BLaER1 treated with 17β-estradiol and CSF1 and Interleukin-3, amounts not matched to agents 10 nM and 100 nM (cell line): Measurements from ENCODE around the gene PLB1.

Experiments
- H3K27ac ChIP-seq, 11 experiments: shearing (Covaris generic); formaldehyde crosslinking; 2 replicates each; pipeline ENCODE4 v1.8.1; 2022
- H3K27me3 ChIP-seq, 11 experiments: shearing (Covaris generic); formaldehyde crosslinking; 2 replicates each; pipeline ENCODE4 v1.8.1; 2022
- H3K36me3 ChIP-seq, 11 experiments: shearing (Covaris generic); formaldehyde crosslinking; 2 replicates each; pipeline ENCODE4 v1.8.1; 2022
- H3K4me1 ChIP-seq, 10 experiments: shearing (Covaris generic); formaldehyde crosslinking; 2 replicates each; pipeline ENCODE4 v1.8.1; 2022
- H3K4me2 ChIP-seq, 11 experiments: shearing (Covaris generic); formaldehyde crosslinking; 2 replicates each; pipeline ENCODE4 v1.8.1; 2022
- H3K4me3 ChIP-seq, 10 experiments: shearing (Covaris generic); formaldehyde crosslinking; 2 replicates each; pipeline ENCODE4 v1.8.1; 2022
- H3K9ac ChIP-seq, 11 experiments: shearing (Covaris generic); formaldehyde crosslinking; 2 replicates each; pipeline ENCODE4 v1.8.1; 2022
- H3K9me3 ChIP-seq, 11 experiments: shearing (Covaris generic); formaldehyde crosslinking; replicated peaks in 1 of 11; 2 replicates each; pipeline ENCODE4 v1.8.1; 2022
- H4K20me1 ChIP-seq, 11 experiments: shearing (Covaris generic); formaldehyde crosslinking; 2 replicates each; pipeline ENCODE4 v1.8.1; 2022
- Cebpa-rat ChIP-seq, 11 experiments: shearing (Covaris generic); IDR thresholded peaks; 2 replicates each; pipeline ENCODE4 v1.8.1; 2022

PLB1 gene

DNA sequence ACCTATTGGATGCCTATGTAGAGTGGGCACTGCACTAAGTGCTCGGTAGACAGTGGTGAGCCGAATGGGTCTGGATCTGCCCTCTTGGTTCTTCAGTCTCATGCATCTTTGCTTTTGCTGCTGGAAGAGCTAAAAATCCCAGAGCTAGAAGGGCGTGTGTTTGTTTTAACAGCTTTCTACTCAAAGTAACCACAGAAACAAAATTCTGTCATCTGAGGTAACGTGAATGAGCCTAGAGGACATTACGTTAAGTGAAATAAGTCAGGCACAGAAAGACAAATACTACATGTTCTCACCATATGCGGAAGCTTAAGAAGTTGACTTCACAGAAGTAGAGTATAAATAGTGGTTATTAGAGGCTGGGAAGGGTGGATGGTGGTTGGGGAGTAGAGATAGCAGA is 119.8 kb downstream of the PLB1 start:
- H3K9me3 ChIP-seq = no peaks in the 10 kb centered on the region
- no peak for TF ChIP-seq Cebpa-rat (IDR thresholded peaks at IDR 0.05)
- no peak overlapping the region for H3K4me2 ChIP-seq
- H3K9ac ChIP-seq = no peak overlapping the region
- H3K27me3 ChIP-seq = no peaks in the 10 kb centered on the region
- H3K27ac ChIP-seq = no peak overlapping the region
- H3K4me1 ChIP-seq = peaks cover 9 to 29% (median 14%) of the 10 kb centered on the region in 10 experiments
- no peaks in the 10 kb centered on the region for H4K20me1 ChIP-seq
- H3K4me3 ChIP-seq = no peak overlapping the region
- H3K36me3 ChIP-seq = peaks cover 0 to 14% (median 0%) of the 10 kb centered on the region in 11 experiments; a peak in 3 of 22 replicates

- Histone ChIP-seq H3K36me3 (peaks cover 0 to 14% (median 0%) of the 10 kb centered on the region in 11 experiments; a peak in 3 of 22 replicates), H3K4me2 (no peak overlapping the region), H3K4me1 (peaks cover 17 to 35% (median 21%) of the 10 kb centered on the region in 10 experiments), H3K9ac (no peak overlapping the region), H4K20me1 (no peaks in the 10 kb centered on the region), H3K9me3 (no peaks in the 10 kb centered on the region), H3K27ac (no peak overlapping the region), H3K27me3 (no peaks in the 10 kb centered on the region), H3K4me3 (no peak overlapping the region)
- TF ChIP-seq Cebpa-rat (IDR thresholded peaks at IDR 0.05) = no peak
Observed at GRCh38 chr2:28616396-28616999, 120.6 kb downstream of the PLB1 start.

GRCh38 chr2:28617502-28618184 is 121.8 kb downstream of the PLB1 start:
- Histone ChIP-seq H3K9ac (no peak overlapping the region), H3K27me3 (no peaks in the 10 kb centered on the region), H3K4me3 (no peak overlapping the region), H3K4me1 (peaks cover 28 to 43% (median 31%) of the 10 kb centered on the region in 10 experiments), H3K27ac (no peak overlapping the region), H4K20me1 (no peaks in the 10 kb centered on the region), H3K36me3 (peaks cover 0 to 14% (median 0%) of the 10 kb centered on the region in 11 experiments; a peak in 3 of 22 replicates), H3K9me3 (no peaks in the 10 kb centered on the region), H3K4me2 (peak overlapping the region in 2 of 11 experiments; percentile 16 to 26; a peak in 4 of 22 replicates)
- TF ChIP-seq Cebpa-rat (IDR thresholded peaks at IDR 0.05) = no peak

GRCh38 chr2:28618221-28619141 is 122.6 kb downstream of the PLB1 start:
- no peak overlapping the region for H3K4me3 ChIP-seq
- peaks cover 0 to 14% (median 0%) of the 10 kb centered on the region in 11 experiments; a peak in 3 of 22 replicates for H3K36me3 ChIP-seq
- no peak overlapping the region for H3K9ac ChIP-seq
- peaks cover 35 to 52% (median 40%) of the 10 kb centered on the region in 10 experiments for H3K4me1 ChIP-seq
- H3K27me3 ChIP-seq = no peaks in the 10 kb centered on the region
- peak overlapping the region in 2 of 11 experiments; percentile 26 to 34; a peak in 2 of 22 replicates for H3K4me2 ChIP-seq
- no peaks in the 10 kb centered on the region for H3K9me3 ChIP-seq
- no peak for TF ChIP-seq Cebpa-rat (IDR thresholded peaks at IDR 0.05)
- H3K27ac ChIP-seq = no peak overlapping the region; a peak in 1 of 22 replicates
- H4K20me1 ChIP-seq = no peaks in the 10 kb centered on the region

DNA sequence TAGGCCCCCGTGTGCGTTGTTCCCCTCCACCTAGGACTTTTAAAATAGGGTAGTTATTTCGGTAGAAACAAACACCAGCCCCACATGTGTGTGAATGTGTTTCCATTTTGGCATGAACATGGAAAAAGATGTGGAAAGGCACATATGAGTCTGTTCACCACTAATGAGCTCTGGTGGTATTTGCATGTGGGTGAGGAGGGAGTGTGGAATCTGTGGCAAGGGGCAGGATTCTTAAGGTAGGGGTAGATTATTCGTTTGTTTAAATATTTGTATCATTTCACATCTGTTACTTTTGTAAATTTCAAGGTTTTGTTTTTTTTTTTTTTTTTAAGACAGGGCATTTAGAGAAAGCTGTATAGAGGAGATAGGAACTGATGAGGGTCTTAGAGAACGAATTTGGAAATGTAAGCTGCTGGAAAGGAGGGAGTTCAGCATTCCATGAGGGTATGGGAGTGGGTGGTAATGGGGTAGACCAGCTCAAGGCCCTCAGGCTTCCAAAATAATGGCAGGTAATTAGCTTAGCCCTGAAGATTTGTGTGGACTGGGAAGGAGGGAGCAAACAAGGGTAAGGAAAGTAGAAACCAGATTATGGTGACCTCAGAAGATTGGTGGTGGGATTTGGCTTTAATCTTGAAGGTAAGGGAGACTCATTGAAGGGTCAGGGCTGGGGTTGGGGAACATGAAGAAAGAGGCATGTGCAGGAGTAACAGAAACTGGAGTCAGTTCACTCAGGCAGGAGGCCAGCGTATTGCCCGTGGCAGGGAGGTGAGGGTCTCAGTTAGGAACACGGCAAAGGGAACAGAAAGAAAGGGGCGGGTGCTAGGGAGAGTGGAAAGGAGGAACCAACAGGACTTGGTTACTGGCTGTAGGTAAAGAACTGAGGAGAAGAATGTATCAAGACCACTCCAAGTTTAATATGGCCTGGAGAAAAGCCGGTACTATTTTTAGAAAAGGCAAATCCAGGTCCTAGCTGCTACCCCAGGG is 123.6 kb downstream of the PLB1 start:
- H3K4me2 ChIP-seq = peak overlapping the region; percentile 74 to 90 (median 85); a peak in 19 of 22 replicates
- no peak overlapping the region for H3K9ac ChIP-seq
- H3K4me3 ChIP-seq = no peak overlapping the region
- H4K20me1 ChIP-seq = no peaks in the 10 kb centered on the region
- H3K27ac ChIP-seq = peak overlapping the region in 2 of 11 experiments; percentile 21 to 94; a peak in 3 of 22 replicates
- H3K4me1 ChIP-seq = peaks cover 35 to 62% (median 41%) of the 10 kb centered on the region in 10 experiments
- peaks cover 0 to 9% (median 0%) of the 10 kb centered on the region in 11 experiments; a peak in 3 of 22 replicates for H3K36me3 ChIP-seq
- no peaks in the 10 kb centered on the region for H3K9me3 ChIP-seq
- TF ChIP-seq Cebpa-rat (IDR thresholded peaks at IDR 0.05) = no peak
- no peaks in the 10 kb centered on the region for H3K27me3 ChIP-seq

DNA sequence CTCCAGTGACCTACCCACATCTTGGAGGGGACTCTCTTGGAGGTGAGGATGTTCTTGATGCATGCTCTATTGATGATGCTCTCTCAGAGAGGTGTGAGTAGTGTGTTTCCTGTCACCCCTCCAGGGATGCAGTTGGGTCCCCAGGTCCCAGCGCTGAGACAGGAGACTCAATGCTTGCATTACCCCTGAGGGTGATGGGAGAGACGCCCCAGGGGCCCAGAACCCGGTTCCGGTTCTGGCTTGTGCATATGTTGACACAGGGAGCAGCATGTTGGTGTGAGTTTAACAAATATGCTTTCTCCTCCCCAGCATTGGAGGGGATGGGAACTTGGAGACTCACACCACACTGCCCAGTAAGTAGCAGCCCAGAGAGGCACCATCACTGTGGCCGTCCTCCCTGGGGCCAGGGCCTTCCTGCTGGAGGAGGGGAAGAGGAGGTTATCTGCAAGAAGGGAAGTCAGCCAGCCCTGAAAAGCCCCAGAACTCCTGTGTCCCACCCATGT is 124.5 kb downstream of the PLB1 start:
- TF ChIP-seq Cebpa-rat (IDR thresholded peaks at IDR 0.05) = no peak
- H3K9ac ChIP-seq = peak overlapping the region in 2 of 11 experiments; percentile 81; a peak in 2 of 22 replicates
- H4K20me1 ChIP-seq = no peaks in the 10 kb centered on the region
- no peaks in the 10 kb centered on the region for H3K27me3 ChIP-seq
- peak overlapping the region; percentile 74 to 90 (median 85) for H3K4me2 ChIP-seq
- H3K4me3 ChIP-seq = no peak overlapping the region; a peak in 1 of 20 replicates
- peaks cover 43 to 70% (median 48%) of the 10 kb centered on the region in 10 experiments for H3K4me1 ChIP-seq
- no peaks in the 10 kb centered on the region for H3K9me3 ChIP-seq
- H3K36me3 ChIP-seq = peaks cover 0 to under 1% (median 0%) of the 10 kb centered on the region in 11 experiments; a peak in 2 of 22 replicates
- H3K27ac ChIP-seq = peak overlapping the region in 4 of 11 experiments; percentile 57 to 94 (median 88); a peak in 5 of 22 replicates

GRCh38 chr2:28620801-28621171 is 124.9 kb downstream of the PLB1 start:
- H4K20me1 ChIP-seq = no peaks in the 10 kb centered on the region
- peak overlapping the region in 9 of 11 experiments; percentile 36 to 94 (median 67); a peak in 17 of 22 replicates for H3K27ac ChIP-seq
- H3K4me1 ChIP-seq = peaks cover 47 to 75% (median 52%) of the 10 kb centered on the region in 10 experiments
- peak overlapping the region in 3 of 11 experiments; percentile 69 to 81 (median 81); a peak in 7 of 22 replicates for H3K9ac ChIP-seq
- no peaks in the 10 kb centered on the region for H3K9me3 ChIP-seq
- no peak for TF ChIP-seq Cebpa-rat (IDR thresholded peaks at IDR 0.05)
- peak overlapping the region; percentile 74 to 90 (median 85) for H3K4me2 ChIP-seq
- H3K27me3 ChIP-seq = no peaks in the 10 kb centered on the region
- no peaks in the 10 kb centered on the region for H3K36me3 ChIP-seq
- H3K4me3 ChIP-seq = peak overlapping the region in 1 of 10 experiments; percentile 12; a peak in 1 of 20 replicates
